HG02884 (cell line): ENCODE results near the gene SHISA2.

Source experiments
- ATAC-seq: cut with Tn5 transposase; IDR thresholded peaks from one replicate; pipeline ENCODE4 v1.9.1; 2021; ENCODE audit warnings: mild to moderate bottlenecking, moderate library complexity; ENCODE audit not compliant: unreplicated experiment

SHISA2 gene

GRCh38 chr13:26019881-26020870 lies 31.6 kb downstream of the SHISA2 start:
- no peak for ATAC-seq

GRCh38 chr13:26019251-26019650 lies 32.6 kb downstream of the SHISA2 start:
- ATAC-seq: no peak

DNA sequence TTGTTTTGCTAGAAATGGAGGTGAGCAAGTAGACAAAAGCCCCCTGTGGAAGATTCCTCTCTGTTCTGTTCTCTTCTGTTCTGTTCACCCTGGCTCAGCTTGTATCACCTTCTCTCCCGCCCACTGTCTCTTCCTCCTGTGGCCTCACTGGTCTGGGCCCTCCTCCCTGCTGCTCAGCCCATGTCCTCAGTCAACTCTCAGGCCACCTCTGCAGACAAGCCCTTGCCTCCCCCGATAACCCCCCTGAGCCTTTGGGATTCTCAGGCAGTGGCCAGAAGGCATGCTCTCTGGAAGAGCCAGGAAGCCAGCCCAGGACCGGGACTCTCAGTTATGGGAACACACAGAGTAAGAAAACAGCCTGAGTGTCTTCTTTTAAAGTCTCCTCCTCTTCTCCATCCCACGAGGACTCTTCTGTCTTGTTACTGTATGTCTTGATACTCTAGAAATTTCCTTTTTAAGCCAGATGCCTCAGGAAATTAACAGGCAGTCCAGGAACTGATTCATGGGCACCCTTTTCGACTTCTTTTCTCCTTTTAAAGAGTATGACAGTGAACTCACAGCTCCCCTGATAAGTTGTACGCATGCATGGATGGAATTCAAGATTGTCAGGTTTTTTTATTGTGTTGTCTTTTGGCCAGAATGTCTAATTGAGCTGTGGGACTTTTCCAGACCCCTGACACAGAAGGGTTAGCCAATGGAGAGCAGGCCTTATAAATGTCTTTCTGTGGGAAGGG lies 33.7 kb downstream of the SHISA2 start:
- no peak for ATAC-seq

DNA sequence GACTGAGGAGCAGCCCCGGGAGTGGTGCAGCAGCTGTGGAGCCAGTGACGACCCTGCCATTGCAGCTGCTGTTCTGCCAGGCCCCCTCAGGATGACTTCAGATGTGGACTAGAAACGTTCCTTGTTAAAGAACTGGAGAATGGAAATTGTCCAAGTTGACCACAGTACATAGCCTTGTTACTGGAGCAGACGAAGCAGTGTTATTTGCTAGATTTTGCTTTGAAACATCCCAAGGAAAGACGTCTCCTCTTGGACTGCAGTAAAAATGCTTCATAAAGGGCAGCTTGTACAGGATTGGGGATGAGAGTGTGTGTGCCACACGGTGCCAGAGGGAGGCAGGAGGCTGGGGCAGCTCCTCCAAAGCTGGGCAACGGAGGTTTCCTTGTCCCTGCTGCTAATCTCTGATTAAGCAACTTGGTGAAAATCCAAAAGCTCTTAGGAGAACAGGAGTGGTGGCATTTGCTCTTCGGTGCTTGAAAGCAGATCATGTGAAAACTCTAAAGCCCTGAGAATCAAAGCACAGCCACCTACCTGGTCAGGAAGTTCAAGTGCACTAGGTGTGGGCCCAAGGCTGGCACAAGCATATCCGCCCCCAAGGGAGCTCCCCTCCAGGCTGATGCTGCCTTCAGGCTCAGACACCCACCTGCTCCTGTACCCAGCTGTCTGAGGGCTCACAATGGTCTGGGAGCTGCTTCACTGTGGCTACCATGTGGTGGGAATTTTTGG lies 34.5 kb downstream of the SHISA2 start:
- no peak for ATAC-seq

GRCh38 chr13:26016189-26016588 lies 35.6 kb downstream of the SHISA2 start:
- no peak for ATAC-seq

DNA sequence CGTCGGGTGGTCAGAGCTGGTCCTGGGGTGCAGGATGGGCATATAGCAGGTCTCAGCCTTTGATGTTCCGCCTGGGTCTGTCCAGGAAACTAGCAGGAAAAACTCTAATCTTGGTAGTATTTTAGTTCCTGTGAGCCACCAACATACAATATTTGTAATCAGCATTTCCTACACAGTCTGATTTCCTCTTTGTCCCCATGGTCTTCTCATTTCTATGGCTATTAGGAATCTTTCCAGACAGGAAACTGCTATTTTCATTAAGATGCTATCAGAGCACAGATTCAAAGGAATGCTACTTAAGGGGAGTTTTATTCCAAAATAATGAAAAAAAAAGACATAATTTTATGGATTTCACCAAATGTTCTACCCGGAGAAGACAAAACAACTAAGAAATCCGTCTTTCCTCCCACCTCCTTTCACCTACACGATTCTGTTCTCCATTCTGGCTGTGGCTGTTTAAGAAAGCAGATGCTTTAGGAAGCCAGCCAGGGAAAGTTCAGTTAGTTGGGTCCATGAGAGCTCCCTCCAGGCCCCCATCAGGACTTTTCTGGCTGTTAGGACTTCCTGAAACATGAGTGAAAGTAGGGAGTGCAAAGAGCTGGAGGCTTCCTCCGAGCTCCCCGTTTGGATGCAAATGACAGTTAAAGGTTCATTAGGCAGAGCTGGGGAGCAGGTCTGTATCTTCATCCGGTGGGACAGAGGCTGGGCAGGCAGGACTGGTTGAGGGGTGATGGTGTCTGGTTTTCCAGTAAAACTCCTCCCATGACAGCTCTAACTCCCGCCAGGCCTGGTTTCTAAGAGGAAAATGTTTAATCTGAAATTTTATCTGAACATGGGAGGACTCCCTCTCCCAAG lies 36.3 kb downstream of the SHISA2 start:
- no peak for ATAC-seq

GRCh38 chr13:26012995-26013394 lies 38.8 kb downstream of the SHISA2 start:
- no peak for ATAC-seq

- ATAC-seq: no peak
These were observed 39.6 kb downstream of the SHISA2 start for GRCh38 chr13:26011996-26012821.

- no peak for ATAC-seq
These were observed 40.6 kb downstream of the SHISA2 start for GRCh38 chr13:26011208-26011573.

- ATAC-seq: no peak
These were observed 41.2 kb downstream of the SHISA2 start for GRCh38 chr13:26010487-26011207.

DNA sequence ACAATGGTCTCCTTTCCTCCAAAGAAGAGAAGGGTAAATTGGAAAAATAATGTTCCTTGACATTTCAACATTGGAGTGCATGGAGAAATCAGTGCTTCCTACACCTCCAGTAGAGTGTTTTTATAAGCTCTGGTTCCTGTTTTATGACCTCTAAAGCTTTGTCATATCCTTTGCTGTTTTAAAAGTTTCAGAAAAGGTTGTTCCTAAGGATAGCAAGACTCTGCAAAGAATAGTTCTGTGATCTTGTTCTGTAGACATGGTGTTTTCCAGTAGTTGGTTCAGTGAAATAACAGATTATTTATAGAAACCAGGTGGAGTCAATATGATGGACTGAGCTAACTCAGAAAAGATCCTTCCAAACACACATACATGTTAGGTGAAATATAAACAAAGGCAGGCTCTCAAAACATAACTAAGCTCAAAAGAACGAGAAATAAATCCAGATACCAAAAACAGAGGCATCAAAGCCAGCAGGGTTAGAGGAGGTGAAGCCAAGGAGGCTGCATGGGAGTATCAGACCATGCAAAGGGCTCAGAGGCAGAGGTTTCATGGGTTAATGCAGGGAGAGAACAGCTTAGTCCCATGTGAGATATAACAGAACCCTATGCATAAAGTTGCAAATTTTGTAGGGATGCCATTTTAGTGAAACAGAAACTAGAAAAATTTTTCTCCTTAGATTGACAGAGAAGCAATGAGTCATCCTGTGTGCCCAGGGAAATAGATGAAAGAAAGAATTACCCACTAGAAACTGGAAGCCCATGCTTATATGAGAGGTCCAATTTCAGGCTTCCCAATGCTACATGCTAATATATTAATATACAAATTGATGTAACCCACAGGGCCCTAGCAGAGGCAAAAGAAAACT lies 44.3 kb downstream of the SHISA2 start:
- no peak for ATAC-seq
